ENCODE results near the gene KRT77.

DNA sequence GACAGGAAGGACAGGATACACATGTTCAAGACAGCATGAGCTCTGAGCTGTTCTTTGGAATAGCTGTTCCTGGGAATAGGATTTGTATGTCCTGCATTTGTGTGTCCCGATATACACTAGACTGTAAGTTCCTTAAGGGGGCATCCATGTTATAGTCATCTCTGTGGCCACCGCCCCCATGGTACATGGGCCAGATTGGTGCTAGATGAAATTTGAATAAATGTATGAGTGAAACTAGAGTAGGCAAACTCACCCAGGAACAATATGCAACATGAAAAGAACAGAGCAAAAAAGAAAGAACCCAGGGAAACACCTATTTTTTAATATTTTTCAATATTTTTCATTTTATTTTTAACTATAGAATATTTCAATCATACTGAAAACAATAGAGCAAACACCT lies 25.1 kb upstream of the KRT77 start:
- TF ChIP-seq, protein P1, sequence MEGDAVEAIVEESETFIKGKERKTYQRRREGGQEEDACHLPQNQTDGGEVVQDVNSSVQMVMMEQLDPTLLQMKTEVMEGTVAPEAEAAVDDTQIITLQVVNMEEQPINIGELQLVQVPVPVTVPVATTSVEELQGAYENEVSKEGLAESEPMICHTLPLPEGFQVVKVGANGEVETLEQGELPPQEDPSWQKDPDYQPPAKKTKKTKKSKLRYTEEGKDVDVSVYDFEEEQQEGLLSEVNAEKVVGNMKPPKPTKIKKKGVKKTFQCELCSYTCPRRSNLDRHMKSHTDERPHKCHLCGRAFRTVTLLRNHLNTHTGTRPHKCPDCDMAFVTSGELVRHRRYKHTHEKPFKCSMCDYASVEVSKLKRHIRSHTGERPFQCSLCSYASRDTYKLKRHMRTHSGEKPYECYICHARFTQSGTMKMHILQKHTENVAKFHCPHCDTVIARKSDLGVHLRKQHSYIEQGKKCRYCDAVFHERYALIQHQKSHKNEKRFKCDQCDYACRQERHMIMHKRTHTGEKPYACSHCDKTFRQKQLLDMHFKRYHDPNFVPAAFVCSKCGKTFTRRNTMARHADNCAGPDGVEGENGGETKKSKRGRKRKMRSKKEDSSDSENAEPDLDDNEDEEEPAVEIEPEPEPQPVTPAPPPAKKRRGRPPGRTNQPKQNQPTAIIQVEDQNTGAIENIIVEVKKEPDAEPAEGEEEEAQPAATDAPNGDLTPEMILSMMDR (IDR thresholded peaks at IDR 0.05): no peak
- TF ChIP-seq POLR2A (IDR thresholded peaks at IDR 0.05) (no peak), POLR2AphosphoS5 (IDR thresholded peaks at IDR 0.05) (no peak), EP300 (IDR thresholded peaks at IDR 0.05; ENCODE audit: low read depth) (no peak)

Measured in transverse colon (tissue), 4 donors.